ENCODE data around the gene TCP11. TPM values are rescaled to one million over a fixed set of nuclear protein-coding genes. Genes with fewer than 3 reads are reported as not detected.
A peak's percentile ranks its signal among the peaks of the same experiment; 100 is the strongest.

TCP11 gene
- total RNA-seq, 1 donor from 2014 or later: 0.43 TPM

DNA sequence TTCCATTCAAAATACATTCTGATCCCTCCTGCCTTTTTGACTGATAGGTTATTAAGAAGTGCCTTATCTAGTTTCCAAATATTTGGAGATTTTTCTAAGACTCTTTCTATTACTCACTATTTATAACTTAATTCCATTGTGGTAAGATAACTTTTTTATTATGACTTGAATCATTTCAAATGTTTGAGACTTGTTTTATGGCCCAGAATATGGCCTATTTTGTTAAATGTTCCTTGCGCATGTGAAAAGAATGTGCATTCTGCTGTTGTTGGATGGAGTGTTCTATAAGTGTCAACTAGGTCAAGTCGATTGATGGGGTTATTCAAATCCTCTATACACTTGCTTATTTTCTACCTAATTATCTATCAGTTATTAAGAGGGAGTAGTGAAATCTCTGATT, 13.1 kb upstream of the TCP11 start:
- TF ChIP-seq, protein P1, sequence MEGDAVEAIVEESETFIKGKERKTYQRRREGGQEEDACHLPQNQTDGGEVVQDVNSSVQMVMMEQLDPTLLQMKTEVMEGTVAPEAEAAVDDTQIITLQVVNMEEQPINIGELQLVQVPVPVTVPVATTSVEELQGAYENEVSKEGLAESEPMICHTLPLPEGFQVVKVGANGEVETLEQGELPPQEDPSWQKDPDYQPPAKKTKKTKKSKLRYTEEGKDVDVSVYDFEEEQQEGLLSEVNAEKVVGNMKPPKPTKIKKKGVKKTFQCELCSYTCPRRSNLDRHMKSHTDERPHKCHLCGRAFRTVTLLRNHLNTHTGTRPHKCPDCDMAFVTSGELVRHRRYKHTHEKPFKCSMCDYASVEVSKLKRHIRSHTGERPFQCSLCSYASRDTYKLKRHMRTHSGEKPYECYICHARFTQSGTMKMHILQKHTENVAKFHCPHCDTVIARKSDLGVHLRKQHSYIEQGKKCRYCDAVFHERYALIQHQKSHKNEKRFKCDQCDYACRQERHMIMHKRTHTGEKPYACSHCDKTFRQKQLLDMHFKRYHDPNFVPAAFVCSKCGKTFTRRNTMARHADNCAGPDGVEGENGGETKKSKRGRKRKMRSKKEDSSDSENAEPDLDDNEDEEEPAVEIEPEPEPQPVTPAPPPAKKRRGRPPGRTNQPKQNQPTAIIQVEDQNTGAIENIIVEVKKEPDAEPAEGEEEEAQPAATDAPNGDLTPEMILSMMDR (IDR thresholded peaks at IDR 0.05): no peak
- Histone ChIP-seq H3K4me3 (no peak overlapping the region), H3K27ac (peak overlapping the region; percentile 63 to 65)

DNA sequence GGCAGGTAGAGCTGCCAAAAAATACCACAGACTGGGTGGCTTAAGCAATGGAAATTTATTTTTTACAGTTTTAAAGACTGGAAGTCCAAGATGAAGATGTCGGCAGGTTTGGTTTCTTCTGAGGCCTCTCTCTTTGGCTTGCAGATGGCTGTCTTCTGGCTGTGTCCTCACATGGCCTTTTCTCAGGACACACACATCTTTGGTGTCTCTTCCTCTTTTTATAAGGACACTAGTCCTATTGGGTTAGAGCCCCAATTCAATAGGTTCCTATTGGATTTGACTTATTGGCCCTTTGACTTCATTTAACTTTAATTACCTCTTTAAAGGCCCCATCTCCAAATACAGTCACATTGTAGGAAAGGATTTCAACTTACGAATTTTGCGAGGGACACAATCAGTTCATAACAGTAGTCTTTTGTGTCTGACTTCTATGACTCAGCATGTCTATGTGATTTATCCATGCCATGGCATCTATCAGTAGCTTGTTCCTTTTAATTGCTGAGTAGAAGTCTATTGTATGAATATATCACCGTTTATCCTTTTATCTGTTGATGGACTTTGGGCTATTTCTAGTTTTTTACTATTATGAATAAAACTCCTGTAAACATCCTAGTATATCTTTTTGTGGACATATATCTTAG, 11.0 kb upstream of the TCP11 start:
- intact Hi-C loops (cut with DNase I): loop anchor here (10.0 kb wide), 1 partner anchor 333 kb away; no protein-coding TSS in a partner anchor
- no peaks in the 10 kb centered on the region for H3K36me3 ChIP-seq
- TF ChIP-seq, protein P1 (IDR thresholded peaks at IDR 0.05): no peak
- H3K4me3 ChIP-seq: no peak overlapping the region
- no peaks in the 10 kb centered on the region for H3K27me3 ChIP-seq
- no peak for DNase-seq (ENCODE audit: low spot score in 2 of 2)
- H3K4me1 ChIP-seq: peaks cover 4 to 36% of the 10 kb centered on the region in 2 donors
- no peaks in the 10 kb centered on the region for H3K9me3 ChIP-seq
- peak overlapping the region; percentile 42 to 65 for H3K27ac ChIP-seq

More for the DNA sequence above, 13.1 kb upstream of the TCP11 start:
- intact Hi-C loops (cut with DNase I): loop anchor here (10.0 kb wide), 1 partner anchor 331 kb away; no protein-coding TSS in a partner anchor
- H3K4me1 ChIP-seq: peaks cover 0 to 21% of the 10 kb centered on the region in 2 donors
- no peak for DNase-seq (ENCODE audit: low spot score in 2 of 2)
- H3K9me3 ChIP-seq: no peaks in the 10 kb centered on the region
- no peaks in the 10 kb centered on the region for H3K27me3 ChIP-seq
- no peaks in the 10 kb centered on the region for H3K36me3 ChIP-seq

DNA sequence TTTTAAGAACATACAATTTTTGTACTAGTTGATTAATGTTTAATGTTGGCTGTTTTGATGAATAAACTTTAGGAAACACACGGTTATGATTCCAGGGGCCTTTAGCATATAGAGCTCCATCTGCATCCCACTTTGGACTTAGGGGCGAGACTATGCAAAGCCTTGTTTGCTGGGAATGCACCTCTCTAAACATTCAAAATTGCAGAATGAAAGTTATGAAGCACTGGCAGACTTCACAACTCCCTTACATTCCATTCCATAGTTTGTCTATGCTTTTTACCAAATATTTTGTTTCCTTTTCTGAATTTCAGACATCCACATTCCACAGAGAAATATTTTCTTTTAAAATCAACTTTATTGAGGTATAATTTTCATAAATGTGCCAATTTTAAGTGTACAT, 10.3 kb upstream of the TCP11 start:
- Histone ChIP-seq H3K27me3 (no peaks in the 10 kb centered on the region), H3K36me3 (no peaks in the 10 kb centered on the region), H3K4me1 (peaks cover 4 to 36% of the 10 kb centered on the region in 2 donors), H3K4me3 (no peak overlapping the region), H3K27ac (peak overlapping the region; percentile 42 to 65), H3K9me3 (no peaks in the 10 kb centered on the region)
- intact Hi-C loops (cut with DNase I): loop anchor here (10.0 kb wide), 1 partner anchor 333 kb away; no protein-coding TSS in a partner anchor
- TF ChIP-seq, protein P1 (IDR thresholded peaks at IDR 0.05): no peak
- no peak for DNase-seq (ENCODE audit: low spot score in 2 of 2)

DNA sequence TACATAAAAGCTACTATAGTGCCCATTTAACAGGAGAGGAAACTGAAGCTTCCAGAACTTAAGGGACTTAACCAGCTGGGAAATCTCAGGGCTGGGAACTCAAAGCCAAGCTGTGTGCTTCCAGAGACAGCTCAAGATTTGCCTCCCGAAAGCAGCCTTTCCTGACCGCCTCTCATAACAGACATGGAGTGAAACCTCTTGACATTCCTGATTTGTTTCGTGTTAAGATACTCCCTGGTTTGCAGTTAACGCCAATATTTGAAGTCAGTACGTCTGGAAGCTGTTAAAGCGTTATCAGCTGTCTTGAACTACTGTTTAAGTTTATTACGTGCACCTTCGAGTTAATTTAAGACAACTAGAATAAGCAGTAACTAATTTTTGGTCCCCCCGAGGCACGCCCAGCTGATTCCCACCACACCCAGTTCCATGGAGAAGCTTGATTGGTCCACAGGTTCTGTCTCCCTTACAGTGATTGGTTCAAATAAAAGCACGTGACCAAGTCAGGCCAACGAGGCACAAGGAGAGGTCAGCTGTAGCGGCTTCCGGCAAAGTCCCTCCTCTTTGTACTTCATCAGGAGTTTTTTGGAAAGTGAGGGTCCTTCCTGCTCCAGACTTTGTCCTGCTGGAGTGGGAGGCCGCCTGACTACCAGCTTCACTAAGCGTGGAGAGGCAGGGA, 8.9 kb upstream of the TCP11 start:
- no peak for DNase-seq (ENCODE audit: low spot score in 2 of 2)
- Histone ChIP-seq H3K9me3 (no peaks in the 10 kb centered on the region), H3K36me3 (no peaks in the 10 kb centered on the region), H3K27ac (peak overlapping the region in 1 of 2 donors; percentile 5), H3K4me3 (no peak overlapping the region), H3K27me3 (no peaks in the 10 kb centered on the region), H3K4me1 (peaks cover 4 to 30% of the 10 kb centered on the region in 2 donors)
- intact Hi-C loops (cut with DNase I): loop anchor here (2.0 to 10.0 kb wide), 2 partner anchors 31 to 335 kb away; no protein-coding TSS in a partner anchor
- TF ChIP-seq, protein P1 (IDR thresholded peaks at IDR 0.05): no peak

DNA sequence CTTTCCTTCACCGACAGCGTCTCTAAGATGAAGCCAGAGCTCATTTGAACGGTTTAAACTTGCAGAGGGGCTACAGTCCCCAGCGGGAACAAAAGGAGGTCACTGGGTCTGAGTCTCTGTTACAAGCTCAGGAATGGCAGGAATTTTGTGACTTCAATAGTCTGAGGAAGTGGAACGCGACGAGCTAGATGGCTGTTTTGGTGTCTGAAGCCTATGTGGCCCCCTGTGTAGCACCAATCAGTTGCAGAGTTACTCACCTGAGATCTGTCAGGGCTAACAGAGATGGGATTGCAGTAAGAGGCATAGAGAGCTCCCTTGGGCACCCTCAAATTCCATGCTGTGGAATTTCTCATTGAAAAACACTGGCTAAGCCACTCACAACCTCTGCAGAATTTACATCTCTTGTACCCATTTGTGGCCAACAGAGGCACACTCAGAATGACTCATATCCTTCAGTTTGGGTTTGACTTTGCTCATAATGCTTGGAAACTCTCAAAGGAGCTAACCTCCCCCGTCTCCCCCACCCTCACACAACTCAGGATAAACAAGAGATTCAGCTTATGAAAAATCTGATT, 7.1 kb upstream of the TCP11 start:
- Histone ChIP-seq H3K27ac (peak overlapping the region; percentile 37 to 72), H3K4me1 (peaks cover 4 to 24% of the 10 kb centered on the region in 2 donors), H3K9me3 (no peaks in the 10 kb centered on the region), H3K4me3 (peak overlapping the region in 1 of 2 donors; percentile 32), H3K27me3 (no peaks in the 10 kb centered on the region), H3K36me3 (no peaks in the 10 kb centered on the region)
- TF ChIP-seq, protein P1 (IDR thresholded peaks at IDR 0.05): no peak
- DNase-seq (ENCODE audit: low spot score in 2 of 2): no peak
- intact Hi-C loops (cut with DNase I): loop anchor here (2.0 kb wide), 1 partner anchor 33 kb away; no protein-coding TSS in a partner anchor
